K562 (cell line): ENCODE data around the gene CHAT. TPM values are rescaled to one million over a fixed set of nuclear protein-coding genes. Genes with fewer than 3 reads are reported as not detected.

Experiments used
- ATAC-seq: fragments of 200-7000 bp; cut with Tn5 transposase; 3 replicates; pipeline ENCODE4 v1.9.1; 2020; ENCODE audit warnings: moderate library complexity
- BruUV-seq: library from RNA; stranded (reverse); fragments of 400-500 nt; replicated peaks from 2 replicates; lab custom pipeline; 2021; lab: Mats Ljungman, UMichigan
- CTCF ChIA-PET: fragments of 300-600 bp; formaldehyde crosslinking; extraction: SDS; loops from one replicate; lab custom pipeline; 2021; ENCODE audit warnings: low intra/inter-chr PET ratio; lab: Yijun Ruan, JAX
- POLR2A ChIA-PET: fragments of 300-600, 350-650 bp; sonication (Branson Sonifier 250); formaldehyde crosslinking; extraction: SDS; loops from one replicate; lab custom pipeline; 2021; ENCODE audit warnings: antibody characterized with exemption, inconsistent platforms; lab: Yijun Ruan, JAX
- DNase-seq, 4 experiments: peaks; one replicate each; pipeline versions ENCODE4 v3.0.0 to v3.0.0-alpha.2; 2011 to 2018; ENCODE audit warnings: low spot score in 3 of 4, mixed read lengths in 3 of 4; ENCODE audit errors: extremely low read depth in 1 of 4
- FAIRE-seq: peaks from 2 replicates; lab custom pipeline; 2011; peaks lifted over from hg19 to GRCh38; lab: Jason Lieb, UNC
- H2AFZ ChIP-seq: 2 replicates; pipeline ENCODE4 v1.6.0; 2011; ENCODE audit warnings: low read depth, low read length, control low read depth, inconsistent platforms
- H3K27ac ChIP-seq: fragments of 200-600 bp; 3 replicates; pipeline ENCODE4 v1.8.0; 2011; ENCODE audit warnings: low read depth, mild to moderate bottlenecking, control low read depth, inconsistent platforms, low read length, moderate library complexity, mixed read lengths; ENCODE audit errors: extremely low read depth
- H3K27me3 ChIP-seq, 2 experiments: fragments of 300-600 bp in 1 of 2; 2 replicates in 1 of 2; 3 replicates in 1 of 2; pipeline versions ENCODE4 v1.6.0 to v1.8.0; 2011; ENCODE audit warnings: inconsistent platforms in 2 of 2, low read length in 2 of 2, mild to moderate bottlenecking in 1 of 2, mixed read lengths in 1 of 2, moderate library complexity in 1 of 2; ENCODE audit not compliant: control insufficient read depth in 2 of 2, insufficient read depth in 2 of 2
- H3K36me3 ChIP-seq: fragments of 300-600 bp; 3 replicates; pipeline ENCODE4 v1.8.0; 2011; ENCODE audit warnings: mild to moderate bottlenecking, low read length, inconsistent platforms; ENCODE audit not compliant: control insufficient read depth, insufficient read depth
- H3K4me1 ChIP-seq, 2 experiments: fragments of 200-600 bp in 1 of 2; replicated peaks in 1 of 2; 2 replicates in 1 of 2; 3 replicates in 1 of 2; pipeline versions ENCODE4 v1.5.1 to v1.8.0; 2011; ENCODE audit warnings: inconsistent platforms in 2 of 2, low read length in 2 of 2, mild to moderate bottlenecking in 1 of 2, mixed read lengths in 1 of 2, moderate library complexity in 1 of 2; ENCODE audit not compliant: control insufficient read depth in 2 of 2, insufficient read depth in 2 of 2
- H3K4me2 ChIP-seq: 2 replicates; pipeline ENCODE4 v1.6.1; 2011; ENCODE audit warnings: low read length, control low read depth, inconsistent platforms, mixed read lengths; ENCODE audit not compliant: insufficient read depth
- H3K4me3 ChIP-seq: fragments of 200-600 bp; sonication (generic), shearing (Covaris generic); 2 replicates; pipeline ENCODE4 v1.5.1; 2016; ENCODE audit warnings: control low read depth, inconsistent platforms
- H3K79me2 ChIP-seq: fragments of 200-600 bp; 3 replicates; pipeline ENCODE4 v1.8.0; 2011; ENCODE audit warnings: low read length, inconsistent platforms; ENCODE audit not compliant: control insufficient read depth, insufficient read depth
- H3K9ac ChIP-seq, 2 experiments: 2 replicates each; pipeline versions ENCODE4 v1.6.0 to v1.6.1; 2011; ENCODE audit warnings: low read depth in 2 of 2, low read length in 2 of 2, control low read depth in 1 of 2, inconsistent platforms in 1 of 2, mild to moderate bottlenecking in 1 of 2, mixed read lengths in 1 of 2; ENCODE audit not compliant: insufficient read depth in 1 of 2
- H3K9me1 ChIP-seq: one replicate; pipeline ENCODE4 v1.6.0; 2011; ENCODE audit warnings: inconsistent platforms, mild to moderate bottlenecking, low read length, moderate library complexity; ENCODE audit not compliant: control insufficient read depth, insufficient read depth
- H3K9me3 ChIP-seq: replicated peaks from 2 replicates; pipeline ENCODE4 v1.5.1; 2011; ENCODE audit warnings: low read depth, low read length, inconsistent platforms; ENCODE audit not compliant: control insufficient read depth, insufficient read depth
- H4K20me1 ChIP-seq: replicated peaks from 2 replicates; pipeline ENCODE4 v1.6.1; 2011; ENCODE audit warnings: low read length, inconsistent platforms, mixed read lengths; ENCODE audit not compliant: control insufficient read depth, insufficient read depth
- BRD9 ChIP-seq: fragments of 450-650 bp; IDR thresholded peaks from 2 replicates; pipeline ENCODE4 v1.6.1; 2018; ENCODE audit warnings: low read depth; ENCODE audit not compliant: partially characterized antibody
- CTCF ChIP-seq, 3 experiments: IDR thresholded peaks in 2 of 3; conservative IDR thresholded peaks in 1 of 3; 2 replicates each; pipeline ENCODE4 v1.5.1; 2011 to 2012; ENCODE audit warnings: low read length in 3 of 3, mild to moderate bottlenecking in 3 of 3, control low read depth in 2 of 3, improper control_type of control experiment in 1 of 3, inconsistent platforms in 1 of 3, low read depth in 1 of 3, mixed read lengths in 1 of 3, moderate library complexity in 1 of 3; ENCODE audit not compliant: insufficient read depth in 2 of 3
- E2F6 ChIP-seq, 2 experiments: IDR thresholded peaks; 2 replicates each; pipeline ENCODE4 v1.6.1; 2011; ENCODE audit warnings: borderline replicate concordance in 1 of 2, control low read depth in 1 of 2, low read depth in 1 of 2, low read length in 1 of 2, mild to moderate bottlenecking in 1 of 2, mixed read lengths in 1 of 2, moderate library complexity in 1 of 2; ENCODE audit not compliant: insufficient read depth in 1 of 2, insufficient read length in 1 of 2, poor library complexity in 1 of 2, severe bottlenecking in 1 of 2; ENCODE audit errors: extremely low read depth in 1 of 2
- HOXB6 ChIP-seq: fragments of 250-450 bp; sonication (Bioruptor Pico); IDR thresholded peaks from 2 replicates; pipeline ENCODE4 v1.5.1; 2022; ENCODE audit warnings: mild to moderate bottlenecking, borderline replicate concordance
- WGBS: fragments of 100-300 bp; shearing (Covaris generic); methylation state at CpG from one replicate; pipeline ENCODE4 v1.1.6; 2016; ENCODE audit warnings: low coverage, mixed read lengths; ENCODE audit not compliant: insufficient coverage; ENCODE audit errors: missing lambda C conversion rate; 5-methylcytosine and 5-hydroxymethylcytosine counted together
- in situ Hi-C: fragments of 300-500 bp; cut with MboI; formaldehyde crosslinking; loops from 4 replicates; pipeline ENCODE4 v1.15.0; 2018; ENCODE audit warnings: inconsistent platforms, mixed read lengths
- intact Hi-C: fragments of 100-400 bp; cut with micrococcal nuclease; formaldehyde crosslinking; loops from 2 replicates; pipeline ENCODE4 v1.14.2; 2022
- polyA plus RNA-seq, 8 experiments: library from polyadenylated mRNA; depleted of rRNA in 4 of 8; stranded (reverse) in 5 of 8; unstranded in 3 of 8; fragments of >200 nt; fragmentation: Nextera tagmentation in 2 of 8; fragmentation: Illumina TruSeq in 1 of 8; extraction: Ambion mirVana in 2 of 8; extraction: Trizol in 1 of 8; gene quantifications; 2 replicates each; pipeline versions ENCODE4 v1.2.1 to v1.2.3, GENCODE V29; 2011 to 2014; ENCODE audit warnings: inconsistent platforms in 1 of 8, missing spikeins in 1 of 8
- total RNA-seq, 7 experiments: library from RNA; depleted of rRNA in 6 of 7; stranded (reverse); fragments of >200 nt in 6 of 7; fragmentation: Illumina TruSeq in 2 of 7; extraction: Trizol in 2 of 7; gene quantifications; 2 replicates each; pipeline versions ENCODE4 v1.2.1 to v1.2.3, GENCODE V29; 2011 to 2021; ENCODE audit warnings: low replicate concordance in 1 of 7

The CHAT gene
- total and polyA plus RNA-seq, 9 of the 15 experiments (the other 6 are each of a cell fraction or from before 2014, with no cell fraction given): not detected

GRCh38 chr10:49617121-49618020 is 3.5 kb downstream of the CHAT start:
- Histone ChIP-seq H3K4me2 (no peak overlapping the region), H3K79me2 (no peaks in the 10 kb centered on the region), H4K20me1 (no peaks in the 10 kb centered on the region; the same call in 1 of the 2 replicates), H3K4me3 (no peak overlapping the region), H3K9ac (no peak overlapping the region), H3K27me3 (peaks cover 22 to 51% of the 10 kb centered on the region in 2 experiments; a peak in 4 of 5 replicates), H2AFZ (no peak overlapping the region), H3K9me1 (no peaks in the 10 kb centered on the region), H3K27ac (no peak overlapping the region), H3K36me3 (no peaks in the 10 kb centered on the region), H3K4me1 (peaks cover 0 to 11% of the 10 kb centered on the region in 2 experiments; a peak in 2 of 5 replicates), H3K9me3 (no peaks in the 10 kb centered on the region)
- no TSS peak for BruUV-seq
- no peak for FAIRE-seq
- no peak for ATAC-seq
- intact Hi-C loops (no loop called here), in situ Hi-C loops (no loop called here)
- no peak for DNase-seq
- WGBS: 2% methylated on average over 7 of the region's 7 CpGs
- POLR2A ChIA-PET: no interaction called here
- CTCF ChIA-PET: no interaction called here
- TF ChIP-seq BRD9: no peak

GRCh38 chr10:49618821-49619220 is 5.0 kb downstream of the CHAT start:
- in situ Hi-C loops (no loop called here), intact Hi-C loops (no loop called here)
- no peaks in the 10 kb centered on the region for H3K36me3 ChIP-seq
- no peaks in the 10 kb centered on the region for H3K9me3 ChIP-seq
- no peak for FAIRE-seq
- H3K9ac ChIP-seq: no peak overlapping the region
- DNase-seq: no peak
- H4K20me1 ChIP-seq: peaks cover 6% of the 10 kb centered on the region; the same call in 1 of the 2 replicates
- peaks cover 0 to 7% of the 10 kb centered on the region in 2 experiments; a peak in 1 of 5 replicates for H3K4me1 ChIP-seq
- H3K27ac ChIP-seq: no peak overlapping the region
- no peak overlapping the region for H3K4me2 ChIP-seq
- CTCF ChIA-PET: no interaction called here
- no TSS peak for BruUV-seq
- no peak overlapping the region for H2AFZ ChIP-seq
- H3K9me1 ChIP-seq: no peaks in the 10 kb centered on the region
- no peak for TF ChIP-seq E2F6 (IDR thresholded peaks at IDR 0.05; ENCODE audit: borderline replicate concordance in 1 of 2, extremely low read depth in 1 of 2, insufficient read depth in 1 of 2, insufficient read length in 1 of 2, low read depth in 1 of 2, low read length in 1 of 2, poor library complexity in 1 of 2, severe bottlenecking in 1 of 2)
- TF ChIP-seq HOXB6 (CRISPR knock-in tag): no peak
- peak in 1 of 3 experiments; percentile 5; a peak in 1 of 6 replicates for TF ChIP-seq CTCF (IDR thresholded peaks at IDR 0.05 in 2 of 3, conservative IDR thresholded peaks at IDR 0.05 in 1 of 3; ENCODE audit: insufficient read depth in 2 of 3, low read depth in 1 of 3, low read length in 3 of 3)
- POLR2A ChIA-PET: interaction anchor here (0.9 kb wide), 1 partner anchor 24 kb away, joined by 3 read pairs; no protein-coding TSS in a partner anchor
- H3K27me3 ChIP-seq: peaks cover 18 to 49% of the 10 kb centered on the region in 2 experiments
- no peak for ATAC-seq
- 0% methylated on average over 2 of the region's 2 CpGs for WGBS
- H3K4me3 ChIP-seq: no peak overlapping the region
- H3K79me2 ChIP-seq: no peaks in the 10 kb centered on the region
